ENCODE measurements around the gene C19orf81. TPM values are rescaled to one million over a fixed set of nuclear protein-coding genes. Genes with fewer than 3 reads are reported as not detected.

C19orf81 gene
- total and polyA plus RNA-seq, 9 of the 15 experiments (the other 6 are each of a cell fraction or from before 2014, with no cell fraction given), result 2.5 to 42.9 (median 33.0) TPM; not detected in 4

GRCh38 chr19:50602089-50602422, 47.2 kb upstream of the C19orf81 start:
- POLR2A ChIA-PET, result interaction anchor here (0.6 to 0.9 kb wide), 3 partner anchors 15 to 578 kb away, joined by 3 to 4 read pairs (median 4); no protein-coding TSS in a partner anchor
- TF ChIP-seq ZNF354B (CRISPR knock-in tag; IDR thresholded peaks at IDR 0.05), result no peak
- TF ChIP-seq ZNF197 (CRISPR knock-in tag; IDR thresholded peaks at IDR 0.05; ENCODE audit: low read depth), result no peak; the same call in 1 of the 2 replicates
- TF ChIP-seq SUPT5H (IDR thresholded peaks at IDR 0.05), result 0 out of 2 replicates have a peak, but pooled peaks have one; percentile 37
- no peak for TF ChIP-seq ATF1 (CRISPR knock-in tag; IDR thresholded peaks at IDR 0.05)
- TF ChIP-seq ATF1 (tag; IDR thresholded peaks at IDR 0.05), result peak; percentile 69
- TF ChIP-seq KDM5B (IDR thresholded peaks at IDR 0.05; ENCODE audit: insufficient replicate concordance, low read depth, low read length), result peak; percentile 49
- no peak for TF ChIP-seq ZKSCAN3 (CRISPR knock-in tag; IDR thresholded peaks at IDR 0.05)
- TF ChIP-seq ZNF609 (CRISPR knock-in tag; IDR thresholded peaks at IDR 0.05; ENCODE audit: borderline replicate concordance), result 0 out of 2 replicates have a peak, but pooled peaks have one; percentile 7
- 0 out of 2 replicates have a peak, but pooled peaks have one; percentile 16 for TF ChIP-seq ATF7 (IDR thresholded peaks at IDR 0.05)
- TF ChIP-seq ZNF431 (CRISPR knock-in tag; IDR thresholded peaks at IDR 0.05), result no peak
- 0 out of 2 replicates have a peak, but pooled peaks have one; percentile 56 for TF ChIP-seq SMARCA5 (IDR thresholded peaks at IDR 0.05)
- no peak for TF ChIP-seq ZNF212 (CRISPR knock-in tag; IDR thresholded peaks at IDR 0.05)
- TF ChIP-seq PHTF2 (CRISPR knock-in tag; IDR thresholded peaks at IDR 0.05), result no peak
- no peak for TF ChIP-seq HDAC6 (IDR thresholded peaks at IDR 0.05; ENCODE audit: low read depth, low read length)
- TF ChIP-seq ZBTB8A (IDR thresholded peaks at IDR 0.05; ENCODE audit: partially characterized antibody), result no peak
- TF ChIP-seq POLR2A (conservative IDR thresholded peaks at IDR 0.05), result peak; percentile 70; the same call in 1 of the 2 replicates
- TF ChIP-seq CTBP1 (IDR thresholded peaks at IDR 0.05; ENCODE audit: borderline replicate concordance), result 0 out of 2 replicates have a peak, but pooled peaks have one; percentile 16
- no peak for TF ChIP-seq CEBPB (tag; IDR thresholded peaks at IDR 0.05)
- no peak for TF ChIP-seq SNIP1 (IDR thresholded peaks at IDR 0.05; ENCODE audit: low read depth)
- no peak for TF ChIP-seq ZNF589 (CRISPR knock-in tag; IDR thresholded peaks at IDR 0.05; ENCODE audit: low read depth)
- TF ChIP-seq MLLT1 (IDR thresholded peaks at IDR 0.05), result peak in 1 of 2 experiments; percentile 48; a peak in 1 of 4 replicates

More at GRCh38 chr19:50602089-50602422, 47.2 kb upstream of the C19orf81 start:
- peak overlapping the region; percentile 63 for H3K4me2 ChIP-seq (ENCODE audit: insufficient read depth, low read length)
- H3K4me3 ChIP-seq, result no peak overlapping the region
- ATAC-seq, result no peak; the same call in 2 of the 3 replicates
- H4K20me1 ChIP-seq (replicated peaks; ENCODE audit: control insufficient read depth, insufficient read depth, low read length), result no peaks in the 10 kb centered on the region
- no peaks in the 10 kb centered on the region for H3K79me2 ChIP-seq (ENCODE audit: control insufficient read depth, insufficient read depth, low read length)
- no peak for DNase-seq (ENCODE audit: extremely low read depth in 1 of 4, low spot score in 3 of 4)
- no peaks in the 10 kb centered on the region for H3K9me1 ChIP-seq (ENCODE audit: control insufficient read depth, insufficient read depth, low read length)
- peak overlapping the region; percentile 43 for H2AFZ ChIP-seq (ENCODE audit: low read depth, low read length)
- intact Hi-C loops (cut with micrococcal nuclease) (loop anchor here (5.0 kb wide), 1 partner anchor 65 kb away; no protein-coding TSS in a partner anchor), in situ Hi-C loops (cut with MboI) (no loop called here)
- WGBS (ENCODE audit: insufficient coverage, low coverage, missing lambda C conversion rate), result 3% methylated on average over 5 of the region's 5 CpGs
- peaks cover 28 to 39% of the 10 kb centered on the region in 2 experiments for H3K4me1 ChIP-seq (replicated peaks in 1 of 2; ENCODE audit: control insufficient read depth in 2 of 2, insufficient read depth in 2 of 2, low read length in 2 of 2)
- H3K27me3 ChIP-seq (ENCODE audit: control insufficient read depth in 2 of 2, insufficient read depth in 2 of 2, low read length in 2 of 2), result no peaks in the 10 kb centered on the region
- H3K36me3 ChIP-seq (ENCODE audit: control insufficient read depth, insufficient read depth, low read length), result no peaks in the 10 kb centered on the region
- H3K9ac ChIP-seq (ENCODE audit: insufficient read depth in 1 of 2, low read depth in 2 of 2, low read length in 2 of 2), result peak overlapping the region; percentile 45 to 57; a peak in 3 of 4 replicates
- FAIRE-seq, result no peak
- peak overlapping the region; percentile 77 for H3K27ac ChIP-seq (ENCODE audit: extremely low read depth, low read depth, low read length)
- H3K9me3 ChIP-seq (replicated peaks; ENCODE audit: control insufficient read depth, insufficient read depth, low read depth, low read length), result 0 out of 2 replicates have a peak, but pooled peaks cover 3% of the 10 kb centered on the region
- CTCF ChIA-PET (ENCODE audit: low intra/inter-chr PET ratio), result no interaction called here
- BruUV-seq (replicated peaks), result no TSS peak

All from K562 (cell line).